OCI-LY1 (cell line): ENCODE measurements around the gene SZT2.

ENCODE experiments used
- EZH2 ChIP-seq: fragments of 200-600 bp; sonication (generic), shearing (Covaris generic); IDR thresholded peaks from 2 replicates; pipeline ENCODE4 v1.8.0; 2017; ENCODE audit warnings: borderline replicate concordance, mixed run types, mild to moderate bottlenecking, antibody characterized with exemption, low read length, moderate library complexity, mixed read lengths
- TF ChIP-seq, protein P1 (sequence below): fragments of 200-600 bp; sonication (generic), shearing (Covaris generic); IDR thresholded peaks from 2 replicates; pipeline ENCODE4 v1.5.1; 2017; ENCODE audit warnings: mild to moderate bottlenecking, antibody characterized with exemption, low read length, moderate library complexity, mixed read lengths

DNA sequence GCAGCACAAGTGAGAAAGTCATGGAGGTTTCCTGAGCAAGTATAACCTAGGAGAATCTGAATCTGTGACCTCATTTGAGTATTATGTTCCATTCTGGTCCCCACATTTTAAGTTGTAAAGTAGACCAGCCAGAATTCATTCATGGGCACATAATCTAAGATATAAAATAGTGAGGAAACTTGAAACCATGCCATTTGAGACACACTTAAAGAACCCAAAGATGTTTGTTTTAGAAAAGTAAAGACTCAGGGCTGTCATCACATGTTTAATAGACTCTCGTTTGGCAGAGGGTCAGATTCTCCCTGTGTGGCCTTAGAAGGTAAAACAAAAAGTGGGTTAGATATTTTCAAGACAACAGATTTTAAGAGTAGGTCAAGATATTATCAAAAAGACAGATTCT is 6.4 kb downstream of the SZT2 start:
- TF ChIP-seq, protein P1, sequence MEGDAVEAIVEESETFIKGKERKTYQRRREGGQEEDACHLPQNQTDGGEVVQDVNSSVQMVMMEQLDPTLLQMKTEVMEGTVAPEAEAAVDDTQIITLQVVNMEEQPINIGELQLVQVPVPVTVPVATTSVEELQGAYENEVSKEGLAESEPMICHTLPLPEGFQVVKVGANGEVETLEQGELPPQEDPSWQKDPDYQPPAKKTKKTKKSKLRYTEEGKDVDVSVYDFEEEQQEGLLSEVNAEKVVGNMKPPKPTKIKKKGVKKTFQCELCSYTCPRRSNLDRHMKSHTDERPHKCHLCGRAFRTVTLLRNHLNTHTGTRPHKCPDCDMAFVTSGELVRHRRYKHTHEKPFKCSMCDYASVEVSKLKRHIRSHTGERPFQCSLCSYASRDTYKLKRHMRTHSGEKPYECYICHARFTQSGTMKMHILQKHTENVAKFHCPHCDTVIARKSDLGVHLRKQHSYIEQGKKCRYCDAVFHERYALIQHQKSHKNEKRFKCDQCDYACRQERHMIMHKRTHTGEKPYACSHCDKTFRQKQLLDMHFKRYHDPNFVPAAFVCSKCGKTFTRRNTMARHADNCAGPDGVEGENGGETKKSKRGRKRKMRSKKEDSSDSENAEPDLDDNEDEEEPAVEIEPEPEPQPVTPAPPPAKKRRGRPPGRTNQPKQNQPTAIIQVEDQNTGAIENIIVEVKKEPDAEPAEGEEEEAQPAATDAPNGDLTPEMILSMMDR: no peak
- no peak for TF ChIP-seq EZH2
